NB4 (cell line): ENCODE data around the gene TBC1D22A.

Experiments
- DNase-seq: peaks from one replicate; pipeline ENCODE4 v3.0.0; 2010; ENCODE audit warnings: low read depth
- H3K4me3 ChIP-seq: one replicate; pipeline ENCODE4 v1.5.1; 2011; ENCODE audit warnings: mild to moderate bottlenecking, low read depth, low read length, moderate library complexity
- MYC ChIP-seq: IDR thresholded peaks from 2 replicates; pipeline ENCODE4 v1.6.1; 2011; ENCODE audit warnings: low read depth, low read length
- POLR2A ChIP-seq: IDR thresholded peaks from 2 replicates; pipeline ENCODE4 v1.6.1; 2011; ENCODE audit warnings: mild to moderate bottlenecking; ENCODE audit not compliant: insufficient read length; ENCODE audit errors: extremely low read depth
- TF ChIP-seq, protein P1 (sequence below): IDR thresholded peaks from 2 replicates; pipeline ENCODE4 v1.6.1; 2011; ENCODE audit warnings: low read depth, low read length
- TF ChIP-seq, protein P2 (sequence below): IDR thresholded peaks from one replicate; pipeline ENCODE4 v1.5.1; 2012; ENCODE audit warnings: low read depth, low read length

The TBC1D22A gene

GRCh38 chr22:46951973-46952372, 189.5 kb downstream of the TBC1D22A start:
- no peak for DNase-seq
- H3K4me3 ChIP-seq, result no peak overlapping the region
- TF ChIP-seq POLR2A (no peak), MYC (no peak)
- TF ChIP-seq, protein P1, sequence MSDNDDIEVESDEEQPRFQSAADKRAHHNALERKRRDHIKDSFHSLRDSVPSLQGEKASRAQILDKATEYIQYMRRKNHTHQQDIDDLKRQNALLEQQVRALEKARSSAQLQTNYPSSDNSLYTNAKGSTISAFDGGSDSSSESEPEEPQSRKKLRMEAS, result no peak
- TF ChIP-seq, protein P2, sequence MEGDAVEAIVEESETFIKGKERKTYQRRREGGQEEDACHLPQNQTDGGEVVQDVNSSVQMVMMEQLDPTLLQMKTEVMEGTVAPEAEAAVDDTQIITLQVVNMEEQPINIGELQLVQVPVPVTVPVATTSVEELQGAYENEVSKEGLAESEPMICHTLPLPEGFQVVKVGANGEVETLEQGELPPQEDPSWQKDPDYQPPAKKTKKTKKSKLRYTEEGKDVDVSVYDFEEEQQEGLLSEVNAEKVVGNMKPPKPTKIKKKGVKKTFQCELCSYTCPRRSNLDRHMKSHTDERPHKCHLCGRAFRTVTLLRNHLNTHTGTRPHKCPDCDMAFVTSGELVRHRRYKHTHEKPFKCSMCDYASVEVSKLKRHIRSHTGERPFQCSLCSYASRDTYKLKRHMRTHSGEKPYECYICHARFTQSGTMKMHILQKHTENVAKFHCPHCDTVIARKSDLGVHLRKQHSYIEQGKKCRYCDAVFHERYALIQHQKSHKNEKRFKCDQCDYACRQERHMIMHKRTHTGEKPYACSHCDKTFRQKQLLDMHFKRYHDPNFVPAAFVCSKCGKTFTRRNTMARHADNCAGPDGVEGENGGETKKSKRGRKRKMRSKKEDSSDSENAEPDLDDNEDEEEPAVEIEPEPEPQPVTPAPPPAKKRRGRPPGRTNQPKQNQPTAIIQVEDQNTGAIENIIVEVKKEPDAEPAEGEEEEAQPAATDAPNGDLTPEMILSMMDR, result no peak

- TF ChIP-seq, protein P1, result no peak
- TF ChIP-seq POLR2A (no peak), MYC (no peak)
- TF ChIP-seq, protein P2, result no peak
- DNase-seq, result no peak
- H3K4me3 ChIP-seq, result no peak overlapping the region
Observed at GRCh38 chr22:46953968-46954765, 191.7 kb downstream of the TBC1D22A start.

DNA sequence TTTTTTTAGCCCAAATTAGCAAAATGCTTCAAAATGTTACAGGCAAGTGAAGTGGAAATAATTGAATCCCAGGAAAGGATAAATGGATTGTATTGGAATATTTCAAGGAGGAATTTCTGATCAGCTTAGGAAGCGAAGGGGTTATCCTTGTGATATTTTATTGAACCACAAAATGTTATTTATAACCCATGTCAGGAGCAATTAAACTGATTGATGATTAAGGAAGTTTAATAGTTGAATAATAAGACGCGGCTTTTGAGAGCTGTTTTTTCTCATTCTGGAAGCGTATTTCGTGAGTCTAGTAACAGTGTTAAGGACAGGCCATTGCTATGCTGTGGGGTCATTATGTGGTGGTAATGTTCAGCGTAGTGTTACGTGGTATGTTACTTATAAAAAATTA, 192.3 kb downstream of the TBC1D22A start:
- no peak overlapping the region for H3K4me3 ChIP-seq
- no peak for DNase-seq
- TF ChIP-seq, protein P1, result no peak
- TF ChIP-seq MYC (no peak), POLR2A (no peak)
- TF ChIP-seq, protein P2, result no peak

GRCh38 chr22:46956498-46957215, 194.2 kb downstream of the TBC1D22A start:
- TF ChIP-seq MYC (no peak), POLR2A (no peak)
- TF ChIP-seq, protein P1, result no peak
- TF ChIP-seq, protein P2, result no peak

DNA sequence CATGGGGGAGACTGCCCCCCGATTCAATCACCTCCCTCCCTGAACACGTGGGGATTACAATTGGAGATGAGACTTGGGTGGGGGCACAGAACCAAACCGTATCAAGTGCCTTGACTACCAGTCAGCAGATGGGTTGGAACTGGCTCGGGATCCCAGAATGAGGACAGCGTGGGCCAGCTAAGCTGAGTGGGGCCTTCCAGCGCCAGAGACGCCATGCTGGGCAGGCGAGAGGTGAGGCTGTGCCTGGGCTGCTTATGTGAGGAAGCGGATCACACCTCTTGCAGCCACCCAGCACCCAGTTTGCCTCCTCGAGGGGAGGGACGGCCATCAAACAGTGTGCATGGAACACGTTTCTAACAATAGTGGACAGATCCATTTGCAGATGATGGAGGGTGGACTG, 195.1 kb downstream of the TBC1D22A start:
- DNase-seq, result no peak
- TF ChIP-seq MYC (no peak), POLR2A (no peak)
- TF ChIP-seq, protein P2, result no peak
- TF ChIP-seq, protein P1, result no peak
- no peak overlapping the region for H3K4me3 ChIP-seq

More at GRCh38 chr22:46956498-46957215, 194.2 kb downstream of the TBC1D22A start:
- no peak overlapping the region for H3K4me3 ChIP-seq
- no peak for DNase-seq
